Lung (tissue), 12 donors: Measurements from ENCODE around the gene MYO5B. TPM values are rescaled to one million over a fixed set of nuclear protein-coding genes. Genes with fewer than 3 reads are reported as not detected.

Source experiments
- ATAC-seq: fragments of 200-7000 bp; cut with Tn5 transposase; one replicate; pipeline ENCODE4 v1.9.1; 2020; ENCODE audit warnings: moderate number of reproducible peaks; ENCODE audit not compliant: insufficient read depth, low FRiP score
- DNase-seq, 3 donors: peaks; one replicate each; pipeline ENCODE4 v3.0.0-alpha.2; 2013 to 2017
- H3K27ac ChIP-seq, 2 donors: one replicate each; pipeline ENCODE4 v1.5.1; 2013; ENCODE audit warnings: mild to moderate bottlenecking in 2 of 2, moderate library complexity in 2 of 2, control low read depth in 1 of 2, inconsistent platforms in 1 of 2, low read depth in 1 of 2, low read length in 1 of 2
- H3K27me3 ChIP-seq, 3 donors: one replicate each; pipeline ENCODE4 v1.5.1; 2013; ENCODE audit warnings: low read length in 2 of 3; ENCODE audit not compliant: control insufficient read depth in 3 of 3, insufficient read depth in 3 of 3
- H3K36me3 ChIP-seq, 4 donors: one replicate each; pipeline ENCODE4 v1.5.1; 2013; ENCODE audit warnings: low read length in 4 of 4, mild to moderate bottlenecking in 1 of 4, moderate library complexity in 1 of 4; ENCODE audit not compliant: control insufficient read depth in 4 of 4, insufficient read depth in 4 of 4
- H3K4me1 ChIP-seq, 5 donors: one replicate each; pipeline ENCODE4 v1.5.1; 2013; ENCODE audit warnings: low read length in 5 of 5, mild to moderate bottlenecking in 2 of 5, moderate library complexity in 1 of 5; ENCODE audit not compliant: control insufficient read depth in 5 of 5, insufficient read depth in 5 of 5
- H3K4me3 ChIP-seq: one replicate; pipeline ENCODE4 v1.5.1; 2013; ENCODE audit warnings: mild to moderate bottlenecking, control low read depth, moderate library complexity
- H3K9ac ChIP-seq, 2 donors: one replicate each; pipeline ENCODE4 v1.5.1; 2013; ENCODE audit warnings: low read length in 2 of 2, control low read depth in 1 of 2; ENCODE audit not compliant: insufficient read depth in 1 of 2
- H3K9me3 ChIP-seq, 4 donors: one replicate each; pipeline ENCODE4 v1.5.1; 2013; ENCODE audit warnings: low read length in 3 of 4, mild to moderate bottlenecking in 1 of 4, moderate library complexity in 1 of 4; ENCODE audit not compliant: control insufficient read depth in 4 of 4, insufficient read depth in 3 of 4
- WGBS, 2 donors: extraction: QIAGEN DNeasy Blood & Tissue Kit; methylation state at CpG; one replicate each; pipeline ENCODE4 v1.1.7; 2013; 5-methylcytosine and 5-hydroxymethylcytosine counted together
- polyA plus RNA-seq, 2 donors: library from polyadenylated mRNA; stranded (reverse); fragments of 200-250 nt; gene quantifications; one replicate each; pipeline ENCODE4 v1.2.1, GENCODE V29; 2013
- total RNA-seq, 2 donors: library from RNA; depleted of rRNA in 1 of 2; stranded (reverse); fragments of >200 nt in 1 of 2; gene quantifications; one replicate each; pipeline ENCODE4 v1.2.1, GENCODE V29; 2014 to 2021
- TF ChIP-seq, protein P1 (sequence below): IDR thresholded peaks from 2 replicates; pipeline ENCODE4 v1.5.1; 2012; ENCODE audit warnings: mild to moderate bottlenecking; ENCODE audit errors: control extremely low read depth, extremely low read depth
- donor health status: control.
- donor health status: control.
- donor health status: Bipolar disorder and iron deficiency.
- donor health status: healthy.
- donor health status: DM: yes; HTN: yes; CAD: no.

The MYO5B gene
- total and polyA plus RNA-seq, 4 donors, result 9.7 to 25.6 (median 19.7) TPM

DNA sequence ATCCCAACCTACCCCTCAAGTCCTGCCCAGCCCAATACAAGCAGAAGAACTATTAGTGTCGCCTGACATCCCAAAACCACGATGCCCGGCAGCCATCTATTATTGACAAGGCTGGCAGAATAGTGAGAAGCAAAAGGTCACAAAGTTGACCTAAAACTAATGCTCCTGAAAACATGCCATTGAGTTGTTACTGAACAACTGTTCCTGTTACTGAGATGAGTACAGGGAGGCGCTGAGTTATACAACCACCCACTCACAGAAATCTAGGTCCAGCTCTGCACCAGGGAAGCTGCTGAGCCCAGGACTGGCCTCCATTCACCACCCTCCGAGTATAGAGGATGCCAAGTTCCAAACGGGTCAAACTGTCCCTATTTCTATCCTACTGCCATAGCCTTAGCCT lies 201.6 kb downstream of the MYO5B start:
- TF ChIP-seq, protein P1, sequence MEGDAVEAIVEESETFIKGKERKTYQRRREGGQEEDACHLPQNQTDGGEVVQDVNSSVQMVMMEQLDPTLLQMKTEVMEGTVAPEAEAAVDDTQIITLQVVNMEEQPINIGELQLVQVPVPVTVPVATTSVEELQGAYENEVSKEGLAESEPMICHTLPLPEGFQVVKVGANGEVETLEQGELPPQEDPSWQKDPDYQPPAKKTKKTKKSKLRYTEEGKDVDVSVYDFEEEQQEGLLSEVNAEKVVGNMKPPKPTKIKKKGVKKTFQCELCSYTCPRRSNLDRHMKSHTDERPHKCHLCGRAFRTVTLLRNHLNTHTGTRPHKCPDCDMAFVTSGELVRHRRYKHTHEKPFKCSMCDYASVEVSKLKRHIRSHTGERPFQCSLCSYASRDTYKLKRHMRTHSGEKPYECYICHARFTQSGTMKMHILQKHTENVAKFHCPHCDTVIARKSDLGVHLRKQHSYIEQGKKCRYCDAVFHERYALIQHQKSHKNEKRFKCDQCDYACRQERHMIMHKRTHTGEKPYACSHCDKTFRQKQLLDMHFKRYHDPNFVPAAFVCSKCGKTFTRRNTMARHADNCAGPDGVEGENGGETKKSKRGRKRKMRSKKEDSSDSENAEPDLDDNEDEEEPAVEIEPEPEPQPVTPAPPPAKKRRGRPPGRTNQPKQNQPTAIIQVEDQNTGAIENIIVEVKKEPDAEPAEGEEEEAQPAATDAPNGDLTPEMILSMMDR, result no peak
- no peak overlapping the region for H3K4me3 ChIP-seq
- H3K27ac ChIP-seq, result no peak overlapping the region
- no peaks in the 10 kb centered on the region for H3K27me3 ChIP-seq
- H3K9me3 ChIP-seq, result no peaks in the 10 kb centered on the region
- 85 to 87% methylated on average over 6 of the region's 6 CpGs for WGBS, 2 donors
- no peaks in the 10 kb centered on the region for H3K4me1 ChIP-seq
- DNase-seq (no peak), ATAC-seq (no peak)
- H3K36me3 ChIP-seq, result peaks cover 0 to 2% (median 0%) of the 10 kb centered on the region in 4 donors
- no peak overlapping the region for H3K9ac ChIP-seq

DNA sequence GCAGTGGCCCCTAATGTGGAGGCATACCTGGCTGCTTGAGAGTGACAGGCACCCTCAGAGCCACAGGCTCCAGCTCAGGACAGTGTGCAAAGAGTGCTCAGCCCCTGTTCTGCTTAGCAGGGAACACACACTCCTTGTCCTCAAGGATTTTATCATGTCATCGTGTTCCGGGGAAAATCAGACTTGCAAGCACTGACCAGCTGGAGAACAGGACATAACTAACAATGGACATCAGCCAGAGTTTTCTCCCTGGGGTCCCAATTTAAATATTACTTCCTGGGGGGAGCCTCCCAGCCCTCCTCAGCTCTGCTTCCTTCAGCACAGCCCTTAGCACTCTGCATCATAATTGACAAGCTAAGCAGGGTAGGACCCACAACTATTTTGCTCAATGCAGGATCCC lies 206.2 kb downstream of the MYO5B start:
- DNase-seq (no peak), ATAC-seq (no peak)
- no peaks in the 10 kb centered on the region for H3K4me1 ChIP-seq
- TF ChIP-seq, protein P1, result no peak
- WGBS, 2 donors, result 70 to 82% methylated on average over 2 of the region's 2 CpGs
- H3K27ac ChIP-seq, result no peak overlapping the region
- H3K36me3 ChIP-seq, result peaks cover 0 to 2% (median 0%) of the 10 kb centered on the region in 4 donors
- H3K27me3 ChIP-seq, result peaks cover 0 to 5% (median 0%) of the 10 kb centered on the region in 3 donors
- H3K9ac ChIP-seq, result no peak overlapping the region
- H3K4me3 ChIP-seq, result no peak overlapping the region
- H3K9me3 ChIP-seq, result no peaks in the 10 kb centered on the region

DNA sequence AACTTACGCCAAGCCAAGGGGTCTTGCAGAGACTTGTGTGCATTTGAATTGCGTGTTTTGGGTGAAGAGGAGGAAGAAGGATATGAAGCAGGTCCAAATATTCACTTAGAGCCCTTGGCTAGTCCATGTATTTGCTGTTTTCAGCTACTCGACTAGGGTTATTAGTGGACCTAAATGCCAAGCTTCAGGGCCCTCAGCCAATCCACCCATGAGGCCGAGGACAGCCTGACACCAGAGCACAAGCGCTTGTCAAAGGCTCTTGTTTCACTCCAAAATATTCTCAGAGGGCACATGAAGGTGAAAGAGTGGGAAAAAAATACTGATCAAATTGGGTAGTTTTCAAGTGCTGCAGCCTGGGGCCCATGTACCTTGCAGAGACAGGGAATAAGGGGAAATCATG lies 206.8 kb downstream of the MYO5B start:
- TF ChIP-seq, protein P1, result no peak
- 83 to 88% methylated on average over 5 of the region's 5 CpGs for WGBS, 2 donors
- H3K27ac ChIP-seq, result no peak overlapping the region
- H3K4me3 ChIP-seq, result no peak overlapping the region
- no peaks in the 10 kb centered on the region for H3K4me1 ChIP-seq
- no peak for DNase-seq
- no peak for ATAC-seq
- peaks cover 0 to 2% (median 0%) of the 10 kb centered on the region in 4 donors for H3K36me3 ChIP-seq
- H3K9ac ChIP-seq, result no peak overlapping the region
- H3K27me3 ChIP-seq, result peaks cover 0 to 5% (median 0%) of the 10 kb centered on the region in 3 donors
- no peaks in the 10 kb centered on the region for H3K9me3 ChIP-seq

DNA sequence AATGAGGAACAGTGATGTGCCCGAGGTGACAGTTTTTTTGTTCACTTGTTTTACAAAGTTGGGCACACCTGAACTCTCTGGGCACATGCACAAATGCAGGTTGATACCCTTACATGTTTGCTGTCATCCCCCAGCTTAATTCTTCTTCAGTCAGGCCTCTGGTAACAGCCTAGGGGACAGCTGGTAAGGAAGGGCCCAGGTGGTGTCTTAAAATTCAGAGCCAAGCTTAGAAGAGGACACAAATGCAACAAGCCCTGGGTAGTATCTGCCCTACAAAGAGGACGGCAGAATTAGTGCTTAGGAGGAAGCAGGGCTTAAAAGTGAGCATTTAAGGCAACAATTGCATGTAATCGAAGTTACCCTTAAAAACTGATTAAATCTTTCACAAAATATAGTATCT lies 209.7 kb downstream of the MYO5B start:
- Histone ChIP-seq H3K36me3 (peaks cover 0 to 2% (median 0%) of the 10 kb centered on the region in 4 donors), H3K27ac (no peak overlapping the region), H3K4me3 (no peak overlapping the region), H3K9me3 (no peaks in the 10 kb centered on the region), H3K9ac (no peak overlapping the region), H3K27me3 (peaks cover 0 to 5% (median 0%) of the 10 kb centered on the region in 3 donors), H3K4me1 (peaks cover 0 to 3% (median 0%) of the 10 kb centered on the region in 5 donors)
- ATAC-seq (no peak), DNase-seq (no peak)
- 73 to 78% methylated on average over 3 of the region's 3 CpGs for WGBS, 2 donors
- TF ChIP-seq, protein P1, result no peak
